Sciatic nerve (tissue), 2 donors: Measurements from ENCODE around the gene ANKS1B. TPM values are rescaled to one million over a fixed set of nuclear protein-coding genes. Genes with fewer than 3 reads are reported as not detected.
"Not testable (repeated sequence)": the region's sequence is repeated elsewhere in the genome, so short reads cannot be mapped to it uniquely, and the experiment has no call there.

Experiments used
- ATAC-seq: fragments of 200-7000 bp; cut with Tn5 transposase; one replicate; pipeline ENCODE4 v1.9.1; 2020; ENCODE audit warnings: mild to moderate bottlenecking, moderate library complexity
- DNase-seq: peaks from one replicate; pipeline ENCODE4 v3.0.0-alpha.2; 2020; ENCODE audit warnings: low spot score
- intact Hi-C: fragments of 100-400 bp; cut with DNase I; formaldehyde crosslinking; loops from one replicate; pipeline ENCODE4 v1.14.2; 2022
- total RNA-seq: library from RNA; stranded (reverse); fragmentation: NEBNext Ultra II Directional; extraction: Animal tissue kit (Norgen Biotek cat#: 25700); gene quantifications from one replicate; pipeline ENCODE4 v1.2.1, GENCODE V29; 2021
- donor health status: DM: no; HTN: no; CAD: no.
- donor health status: DM: no; HTN: no; CAD: no.

Gene ANKS1B
- total RNA-seq, 1 donor from 2014 or later: 20.8 TPM

DNA sequence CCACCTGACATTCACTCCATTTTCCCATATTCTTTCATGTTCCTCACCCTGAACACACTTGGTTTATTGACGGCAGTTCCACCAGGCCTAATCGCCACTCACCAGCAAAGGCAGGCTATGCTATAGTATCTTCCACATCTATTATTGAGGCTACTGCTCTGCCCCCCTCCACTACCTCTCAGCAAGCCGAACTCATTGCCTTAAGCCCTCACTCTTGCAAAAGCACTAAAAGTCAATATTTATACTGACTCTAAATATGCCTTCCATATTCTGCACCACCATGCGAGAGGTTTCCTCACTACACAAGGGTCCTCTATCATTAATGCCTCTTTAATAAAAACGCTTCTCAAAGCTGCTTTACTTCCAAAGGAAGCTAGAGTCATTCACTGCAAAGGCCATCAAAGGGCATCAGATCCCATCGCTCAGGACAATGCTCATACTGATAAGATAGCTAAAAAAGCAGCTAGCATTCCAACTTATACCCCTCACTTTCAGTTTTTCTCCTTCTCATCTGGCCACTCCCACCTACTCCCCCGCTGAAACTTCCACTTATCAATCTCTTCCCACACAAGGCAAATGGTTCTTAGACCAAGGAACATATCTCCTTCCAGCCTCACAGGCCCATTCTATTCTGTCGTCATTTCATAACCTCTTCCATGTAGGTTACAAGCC lies 265.2 kb downstream of the ANKS1B start:
- intact Hi-C loops, DNase-seq, ATAC-seq: not testable (repeated sequence)

DNA sequence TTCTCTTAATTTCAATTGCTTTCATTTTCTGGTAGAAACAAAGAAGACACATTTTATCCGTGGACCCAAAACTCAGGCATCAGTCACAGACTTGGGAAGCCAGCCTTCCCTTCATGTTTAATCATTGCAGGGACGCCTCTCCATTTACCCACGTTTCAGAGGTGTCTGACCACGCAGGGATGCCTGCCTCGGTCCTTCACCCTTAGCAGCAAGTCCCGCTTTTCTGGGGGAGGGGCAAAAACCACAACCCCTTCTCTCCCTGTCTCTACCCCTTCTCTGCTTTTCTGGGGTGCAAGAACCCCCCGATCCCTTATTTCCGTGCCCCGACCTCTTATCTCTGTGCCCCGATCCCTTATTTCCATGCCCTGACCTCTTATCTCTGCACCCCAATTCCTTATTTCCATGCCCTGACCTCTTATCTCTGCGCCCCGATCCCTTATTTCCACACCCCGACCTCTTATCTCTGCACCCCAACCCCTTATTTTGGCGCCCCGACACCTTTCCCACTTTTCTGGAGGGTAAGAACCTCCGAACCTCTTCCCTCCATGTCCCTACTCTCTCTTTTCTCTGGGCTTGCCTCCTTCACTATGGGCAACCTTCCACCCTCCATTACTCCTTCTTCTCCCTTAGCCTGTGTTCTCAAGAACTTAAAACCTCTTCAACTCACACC lies 268.8 kb downstream of the ANKS1B start:
- intact Hi-C loops, ATAC-seq, DNase-seq: not testable (repeated sequence)

DNA sequence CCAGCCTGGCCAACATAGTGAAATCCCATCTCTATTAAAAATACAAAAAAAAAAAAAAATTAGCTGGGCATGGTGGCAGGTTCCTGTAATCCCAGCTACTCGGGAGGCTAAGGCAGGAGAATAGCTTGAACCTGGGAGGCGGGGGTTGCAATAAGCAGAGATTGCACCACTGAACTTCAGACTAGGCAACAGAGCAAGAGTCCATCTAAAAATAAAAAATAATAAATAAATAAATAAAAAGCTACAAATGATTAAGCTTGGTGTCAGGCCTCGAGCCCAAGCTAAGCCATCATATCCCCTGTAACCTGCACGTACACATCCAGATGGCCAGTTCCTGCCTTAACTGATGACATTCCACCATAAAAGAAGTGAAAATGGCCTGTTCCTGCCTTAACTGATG lies 269.8 kb downstream of the ANKS1B start:
- intact Hi-C loops, DNase-seq, ATAC-seq: not testable (repeated sequence)

DNA sequence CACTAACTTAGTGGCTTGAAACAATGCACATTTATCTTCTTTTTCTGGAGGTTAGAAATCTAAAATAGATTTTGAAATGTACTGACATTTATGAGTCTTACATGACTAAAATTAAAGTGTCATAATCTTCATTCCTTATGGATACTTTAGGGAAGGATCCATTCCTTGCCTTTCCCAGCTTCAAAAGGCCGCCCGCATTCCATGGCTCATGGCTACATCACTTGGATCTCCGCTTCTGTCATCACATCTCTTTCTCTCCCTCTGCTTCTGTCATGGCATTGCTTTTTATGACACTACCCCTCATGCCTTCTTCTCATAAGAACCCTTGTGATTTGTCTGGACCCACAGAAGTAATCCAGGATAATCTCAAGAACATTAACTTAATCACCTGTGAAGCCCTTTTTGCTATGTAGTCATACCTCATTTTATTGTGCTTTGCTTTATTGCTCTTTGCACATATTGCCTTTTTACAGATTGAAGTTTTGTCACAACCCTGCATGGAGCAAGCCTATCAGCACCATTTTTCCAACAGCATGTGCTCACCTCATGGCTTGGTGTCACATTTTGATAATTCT lies 270.7 kb downstream of the ANKS1B start:
- intact Hi-C loops: no loop called here
- ATAC-seq (no peak), DNase-seq (no peak)

DNA sequence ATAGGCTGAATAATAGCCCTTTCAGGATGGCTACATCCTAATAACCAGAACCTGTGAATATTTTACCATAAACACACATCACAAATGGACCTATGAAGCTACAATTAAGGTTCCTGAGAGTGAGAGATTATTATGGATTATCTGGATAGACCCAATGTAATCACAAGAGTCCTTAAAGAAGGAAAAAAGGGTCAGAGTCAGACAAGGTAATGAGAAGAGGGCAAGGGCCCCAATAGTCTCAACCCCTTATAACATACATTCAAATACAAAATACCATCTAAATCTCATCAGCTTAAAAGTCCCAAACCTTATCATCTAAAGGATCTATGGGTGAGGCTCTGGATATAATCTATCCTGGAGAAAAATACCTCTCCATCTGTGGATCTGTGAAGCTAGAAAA lies 272.5 kb downstream of the ANKS1B start:
- ATAC-seq: no peak
- intact Hi-C loops: no loop called here
- no peak for DNase-seq

DNA sequence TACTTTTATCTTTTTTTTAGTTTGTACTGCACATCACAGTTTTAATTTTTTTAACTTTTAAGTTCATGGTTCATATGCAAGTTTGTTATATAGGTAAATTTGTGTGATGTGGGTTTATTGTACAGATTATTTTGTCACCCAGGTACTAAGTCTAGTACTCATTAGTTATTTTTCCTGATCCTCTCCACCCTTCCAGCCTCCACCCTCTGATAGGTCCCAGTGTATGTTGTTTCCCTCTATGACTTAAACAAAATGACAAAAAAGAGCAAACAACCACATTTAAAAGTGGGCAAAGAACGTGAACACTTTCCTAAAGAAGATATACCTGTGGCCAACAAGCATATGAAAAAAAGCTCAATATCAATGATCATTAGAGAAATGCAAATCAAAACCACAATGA lies 273.5 kb downstream of the ANKS1B start:
- ATAC-seq: no peak
- no peak for DNase-seq
- intact Hi-C loops: no loop called here

DNA sequence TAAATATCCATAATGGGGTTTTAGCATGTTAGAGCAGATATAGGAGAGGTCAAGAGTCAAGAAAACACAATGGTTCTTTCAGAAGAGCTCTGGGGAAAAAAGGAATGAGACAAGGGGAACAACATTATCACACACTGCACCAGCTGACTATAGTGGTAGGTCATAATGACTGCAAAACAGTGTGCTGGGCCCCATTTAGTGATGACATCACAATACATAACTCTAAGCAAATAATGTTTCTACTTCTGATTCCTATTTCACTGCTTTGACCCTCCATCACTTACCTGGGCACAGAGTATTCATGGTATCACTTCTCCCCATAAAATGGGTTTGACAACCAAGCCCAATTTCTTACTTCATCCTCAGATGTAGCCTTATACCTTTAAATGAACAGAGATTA lies 275.1 kb downstream of the ANKS1B start:
- intact Hi-C loops: no loop called here
- DNase-seq: no peak
- no peak for ATAC-seq

DNA sequence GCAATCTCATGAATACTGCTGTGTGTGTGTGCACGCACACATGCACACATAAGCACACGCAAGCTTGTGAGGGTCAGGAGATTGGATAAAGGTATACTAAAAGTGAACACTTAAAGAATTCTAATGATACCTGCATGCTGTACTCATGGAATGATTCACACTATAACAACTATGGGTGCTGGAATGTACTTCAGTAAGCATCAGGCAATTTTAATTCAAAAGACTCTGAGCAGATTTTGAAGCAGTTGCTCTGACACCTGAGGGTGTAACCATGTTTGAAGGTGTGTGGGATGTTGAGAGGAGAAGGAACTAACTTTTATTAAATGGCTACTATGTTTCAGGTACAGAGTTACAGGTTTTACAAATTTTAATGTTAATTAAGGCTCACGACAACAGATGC lies 275.6 kb downstream of the ANKS1B start:
- intact Hi-C loops: no loop called here
- DNase-seq (no peak), ATAC-seq (no peak)

DNA sequence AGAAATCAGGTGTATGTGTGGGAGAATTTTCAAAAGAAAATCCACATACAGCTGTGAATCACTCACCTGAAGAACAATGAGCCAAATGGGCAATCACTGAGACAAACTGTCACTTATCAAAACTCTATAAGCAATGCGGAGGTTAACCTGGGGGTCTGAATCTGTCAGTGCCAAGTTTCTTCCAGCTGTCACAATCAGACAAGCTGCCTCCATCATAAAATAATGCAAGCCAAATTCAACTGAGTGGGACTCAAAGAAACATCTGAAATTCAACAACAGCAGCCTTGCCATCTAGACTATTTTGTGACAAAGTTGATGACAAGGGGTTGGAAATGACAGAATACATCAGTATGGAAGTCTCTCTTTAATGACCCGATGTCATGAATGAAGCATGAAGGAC lies 276.9 kb downstream of the ANKS1B start:
- DNase-seq: no peak
- intact Hi-C loops: no loop called here
- ATAC-seq: no peak

DNA sequence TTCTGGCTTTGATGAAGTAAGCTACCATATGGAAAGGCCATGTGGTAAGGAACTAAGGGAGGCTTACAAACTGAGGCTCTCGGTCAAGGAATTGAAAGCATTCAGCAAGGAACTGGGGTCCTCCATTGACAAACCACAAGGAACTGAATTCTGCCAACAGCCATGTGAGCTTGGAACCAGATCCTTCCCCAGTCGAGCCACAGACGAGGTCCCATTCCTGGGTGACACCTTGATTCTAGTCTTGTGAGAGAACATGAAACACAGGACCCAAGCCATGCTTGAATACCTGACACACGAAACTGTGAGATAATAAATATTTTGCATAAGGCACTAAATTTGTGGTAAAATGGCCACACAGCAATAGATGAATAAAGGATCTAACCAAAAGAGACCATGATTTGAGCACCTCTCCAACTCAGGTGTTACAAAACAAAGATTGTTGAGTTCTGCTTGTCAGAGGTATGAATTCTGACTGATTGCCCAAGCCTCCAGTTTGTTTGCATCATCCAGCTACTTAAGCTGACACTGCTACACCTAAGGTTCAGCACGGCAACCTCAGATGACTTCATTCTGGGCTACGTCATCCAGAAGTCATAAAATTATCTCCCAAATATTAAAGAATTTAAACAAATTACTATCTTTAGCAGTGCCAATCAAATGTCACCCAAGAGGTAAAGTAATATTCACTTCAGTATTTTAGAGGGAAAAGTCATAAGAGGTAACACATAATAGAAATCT lies 277.8 kb downstream of the ANKS1B start:
- intact Hi-C loops: no loop called here
- no peak for ATAC-seq
- DNase-seq: no peak

DNA sequence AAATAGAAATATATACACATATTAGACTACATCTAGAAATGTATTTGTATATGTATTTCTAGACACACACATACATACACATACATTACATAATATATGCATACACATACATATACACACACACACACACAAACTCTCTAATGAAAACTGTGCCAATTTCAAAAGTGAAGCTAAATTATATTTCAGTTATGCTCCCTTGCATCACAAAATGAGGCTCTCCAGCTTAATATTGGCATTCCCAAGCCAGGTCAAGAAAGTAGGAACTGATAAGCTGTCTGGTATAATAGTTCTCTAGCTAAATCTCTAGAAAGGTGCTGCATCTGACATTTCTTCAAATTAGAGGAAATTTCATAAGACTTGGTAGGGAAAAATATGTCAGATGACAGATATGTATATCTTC lies 280.3 kb downstream of the ANKS1B start:
- ATAC-seq: no peak
- intact Hi-C loops: no loop called here
- no peak for DNase-seq

DNA sequence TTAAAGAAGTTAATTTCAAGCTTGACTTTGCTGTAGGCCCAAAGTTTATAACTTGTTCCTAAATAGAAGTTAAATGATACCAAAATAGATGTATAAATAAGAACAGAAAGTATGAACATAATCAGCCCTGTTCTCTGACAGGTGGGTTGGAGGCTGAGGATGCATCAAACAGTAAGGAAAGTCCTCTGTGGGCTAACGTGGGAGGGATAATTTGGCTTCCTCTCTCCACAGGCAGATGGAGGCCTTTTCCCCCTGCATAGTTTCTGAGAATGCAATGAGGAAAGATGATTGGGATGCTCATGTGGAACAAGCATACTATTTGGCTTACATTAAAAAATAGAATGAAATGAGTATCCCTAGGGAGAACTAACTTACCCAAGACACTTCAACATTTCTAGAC lies 280.7 kb downstream of the ANKS1B start:
- no peak for ATAC-seq
- DNase-seq: no peak
- intact Hi-C loops: no loop called here

DNA sequence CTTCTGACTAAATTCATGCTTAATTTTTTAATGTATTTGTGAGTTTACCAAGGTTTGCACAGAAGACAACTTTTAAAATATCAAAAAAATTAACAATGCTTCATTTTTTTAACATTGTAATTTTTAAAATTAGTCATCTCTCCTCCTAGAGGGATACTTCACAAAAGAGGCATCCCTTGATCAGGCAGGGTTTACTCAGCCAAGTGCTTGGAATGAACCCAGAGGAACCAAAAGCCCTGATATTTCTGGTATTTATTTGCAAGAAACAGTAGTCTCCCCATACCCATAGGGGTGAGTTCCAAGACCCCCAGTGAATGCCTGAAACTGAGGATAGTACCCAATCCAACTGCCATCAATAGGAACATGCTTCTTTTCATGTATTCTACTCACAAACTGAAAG lies 284.7 kb downstream of the ANKS1B start:
- DNase-seq: no peak
- intact Hi-C loops: no loop called here
- ATAC-seq: no peak

DNA sequence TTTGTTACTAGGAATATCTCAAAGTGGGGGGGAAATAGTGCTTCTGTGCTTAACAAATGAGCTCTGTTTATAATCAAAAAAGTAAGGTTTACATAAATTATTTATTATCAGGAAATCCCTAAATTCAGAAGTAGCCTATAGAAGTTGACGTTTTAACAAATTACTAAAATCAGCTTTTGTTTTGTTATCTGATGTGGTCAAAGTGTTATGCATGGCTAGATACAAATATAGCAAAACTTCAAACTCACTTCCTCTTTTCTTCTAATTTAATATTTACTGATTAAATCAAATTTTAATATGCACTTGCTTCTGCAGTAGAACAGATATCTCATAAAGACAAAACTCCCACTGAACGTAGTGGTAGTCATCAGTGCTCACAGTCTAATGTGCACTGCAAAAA lies 289.7 kb downstream of the ANKS1B start:
- no peak for ATAC-seq

DNA sequence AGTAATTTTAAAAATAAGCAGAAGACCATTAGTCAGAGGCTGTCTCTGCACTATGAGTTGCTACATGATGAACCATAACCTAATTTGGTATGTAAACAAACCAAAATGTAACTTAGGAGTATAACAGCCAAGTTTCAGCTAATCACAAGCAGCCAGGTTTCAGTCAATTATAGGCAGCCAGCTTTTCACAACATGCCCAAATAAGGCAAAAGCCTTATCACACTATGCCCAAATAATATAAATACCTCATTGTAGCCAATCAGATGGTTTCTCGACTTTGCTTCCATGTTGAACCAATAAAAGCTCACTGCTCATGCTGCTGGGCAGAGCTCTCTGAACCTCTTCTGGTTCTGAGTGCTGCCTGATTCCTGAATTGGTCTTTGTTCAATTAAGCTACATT lies 298.6 kb downstream of the ANKS1B start:
- DNase-seq: no peak
- ATAC-seq: no peak
- intact Hi-C loops: no loop called here

More for the DNA sequence above, 289.7 kb downstream of the ANKS1B start:
- intact Hi-C loops: no loop called here
- DNase-seq: no peak

DNA sequence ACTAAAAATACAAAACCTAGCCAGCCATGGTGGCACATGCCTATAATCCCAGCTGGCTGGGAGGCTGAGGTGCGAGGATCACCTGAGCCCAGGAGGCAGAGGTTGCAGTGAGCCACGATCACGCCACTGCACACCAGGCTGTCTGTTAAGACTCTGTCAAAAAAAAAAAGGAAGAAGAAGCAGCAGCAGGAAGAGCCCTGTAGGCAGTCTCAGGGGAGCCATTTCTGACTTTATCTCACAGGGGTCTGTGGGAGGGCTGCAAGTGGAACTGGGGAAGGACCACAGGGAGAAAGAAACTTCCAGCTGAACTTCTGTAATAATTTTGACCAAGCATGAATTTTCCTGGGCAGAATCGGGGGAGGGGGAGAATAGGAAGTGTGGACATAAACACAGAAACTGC lies 304.5 kb downstream of the ANKS1B start:
- ATAC-seq: no peak
- intact Hi-C loops: no loop called here
- DNase-seq: no peak

DNA sequence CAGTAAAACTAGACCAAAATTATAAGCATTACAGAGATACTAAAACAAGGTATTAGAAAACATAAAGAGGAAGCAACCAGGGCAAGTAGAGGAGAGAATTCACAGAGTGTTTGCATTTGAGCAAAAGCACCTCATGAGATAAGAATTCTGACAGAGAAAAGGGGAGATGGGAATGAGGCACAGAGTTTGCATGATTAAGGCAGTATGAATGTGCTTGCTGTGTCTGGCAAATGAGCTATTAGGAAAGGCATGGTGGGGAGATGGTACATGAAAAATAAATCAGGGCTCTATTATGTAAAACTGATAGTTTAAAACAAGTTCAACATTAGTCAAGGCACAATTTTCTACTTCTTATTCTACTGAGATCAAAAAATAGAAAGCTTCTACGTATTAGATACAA lies 314.1 kb downstream of the ANKS1B start:
- no peak for ATAC-seq
- no peak for DNase-seq
- intact Hi-C loops: no loop called here

DNA sequence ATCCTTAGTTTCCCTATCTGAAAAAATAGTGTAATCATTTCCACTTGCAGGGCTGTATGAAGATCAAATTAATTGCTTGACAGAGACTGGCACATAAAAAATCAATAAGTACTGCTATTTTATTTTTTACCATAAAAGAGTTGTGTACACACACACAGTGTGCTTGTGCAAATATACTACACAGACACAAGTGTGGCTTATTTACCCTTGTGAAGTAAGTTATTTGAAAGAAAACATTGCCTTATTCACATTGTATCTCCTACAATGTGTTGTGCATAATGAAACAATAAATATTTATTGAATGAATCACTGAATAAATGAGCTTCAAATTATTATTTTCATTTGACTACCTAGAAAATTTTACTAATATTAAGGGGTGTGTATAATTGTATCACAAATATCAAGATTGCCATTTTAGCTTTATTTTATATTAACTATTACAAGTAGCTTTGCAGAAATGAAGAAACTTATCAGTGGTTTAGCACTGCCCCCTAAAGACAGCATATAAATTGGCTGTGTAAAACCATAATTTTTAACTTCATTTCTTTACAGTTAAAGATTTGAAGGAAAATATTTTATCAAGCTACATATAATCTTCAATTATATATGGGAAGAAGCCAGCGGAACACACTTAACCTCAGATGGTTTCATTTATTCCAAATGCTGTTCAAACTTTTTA lies 325.9 kb downstream of the ANKS1B start:
- DNase-seq: no peak
- intact Hi-C loops: no loop called here
- ATAC-seq: no peak

DNA sequence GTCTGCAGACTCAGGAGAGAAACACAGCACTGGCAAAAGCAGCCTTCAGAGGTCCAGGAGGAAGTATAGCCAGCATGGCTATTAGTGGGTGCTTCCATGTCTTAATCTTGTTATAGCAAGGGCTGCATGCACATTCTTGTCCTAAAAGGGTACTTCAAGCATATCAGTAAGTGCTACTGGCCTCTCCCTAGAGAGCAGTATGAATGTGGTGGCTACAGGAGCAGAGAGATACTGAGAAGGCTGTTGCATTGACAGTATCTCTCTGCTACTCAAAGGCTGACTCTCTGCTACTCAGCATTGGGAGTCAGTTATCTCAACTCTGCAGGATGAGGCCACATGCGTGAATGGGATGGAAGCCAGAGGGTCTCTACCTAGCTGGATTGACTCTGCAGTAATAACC lies 335.2 kb downstream of the ANKS1B start:
- ATAC-seq: no peak
- intact Hi-C loops: no loop called here
- DNase-seq: no peak
